ENCODE data around the gene ALS2CL. TPM values are rescaled to one million over a fixed set of nuclear protein-coding genes. Genes with fewer than 3 reads are reported as not detected.

The ALS2CL gene
- polyA plus RNA-seq, 2 of the 4 experiments (the other 2 are of a cell fraction): 2.3 to 4.0 TPM

DNA sequence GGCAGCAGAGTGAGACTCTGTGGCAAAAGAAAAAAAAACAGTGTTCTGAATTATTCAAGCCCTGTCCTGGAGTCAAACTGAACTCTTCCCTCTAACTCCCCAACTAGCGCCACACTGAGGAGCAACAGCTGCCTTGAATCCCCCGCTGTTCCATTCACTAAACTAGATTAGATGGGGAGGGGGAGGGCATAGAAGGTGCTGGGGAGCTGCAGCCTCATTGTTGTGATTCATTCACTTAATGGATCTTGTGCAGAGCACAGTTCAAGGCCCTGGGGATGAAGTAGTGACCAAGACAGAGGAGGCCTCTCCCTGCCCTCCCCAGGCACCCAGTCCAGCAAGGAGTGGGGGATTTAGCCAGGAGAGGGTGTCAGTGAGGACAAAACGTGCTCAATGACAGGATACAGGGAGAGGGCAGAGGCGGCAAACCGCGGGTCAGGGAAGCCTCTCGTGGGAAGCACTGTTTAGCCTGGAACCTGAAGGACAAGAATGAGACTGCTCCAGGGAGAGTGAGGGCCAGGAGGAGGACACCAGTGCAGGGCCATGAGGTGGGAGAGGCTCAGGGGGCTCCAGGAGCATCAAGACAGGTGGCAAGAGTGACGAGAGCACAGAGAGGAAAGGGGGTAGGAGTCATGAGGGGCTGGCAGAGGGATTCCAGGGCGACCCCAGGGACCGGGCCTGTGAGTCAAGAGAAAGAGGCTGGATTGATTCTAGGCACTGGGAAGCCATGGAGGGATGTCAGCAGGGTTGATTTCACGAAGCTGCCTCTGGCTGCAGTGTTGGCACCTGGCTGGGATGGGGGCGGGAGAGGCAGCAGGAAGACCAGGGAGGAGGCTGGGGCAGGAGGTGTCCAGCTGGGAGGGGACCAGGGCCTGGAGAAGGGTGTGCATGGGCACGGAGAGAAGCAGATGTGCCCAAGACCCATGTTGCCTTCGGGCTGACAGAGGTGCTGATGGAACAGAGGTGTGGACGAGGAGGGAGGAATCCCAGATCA is 31.4 kb downstream of the ALS2CL start:
- Histone ChIP-seq H3K9me3 (no peaks in the 10 kb centered on the region), H3K4me3 (no peak overlapping the region), H3K4me1 (no peaks in the 10 kb centered on the region), H3K4me2 (no peak overlapping the region), H3K27ac (no peak overlapping the region)
- WGBS (ENCODE audit: missing lambda C conversion rate): 51% methylated on average over 15 of the region's 15 CpGs
- FAIRE-seq (no peak), ATAC-seq (no peak), DNase-seq (ENCODE audit: low read depth in 1 of 2, low spot score in 1 of 2) (no peak)
- TF ChIP-seq ZNF302 (CRISPR knock-in tag; IDR thresholded peaks at IDR 0.05): no peak
- no peak for TF ChIP-seq KDM5A (IDR thresholded peaks at IDR 0.05)
- TF ChIP-seq, protein P1, sequence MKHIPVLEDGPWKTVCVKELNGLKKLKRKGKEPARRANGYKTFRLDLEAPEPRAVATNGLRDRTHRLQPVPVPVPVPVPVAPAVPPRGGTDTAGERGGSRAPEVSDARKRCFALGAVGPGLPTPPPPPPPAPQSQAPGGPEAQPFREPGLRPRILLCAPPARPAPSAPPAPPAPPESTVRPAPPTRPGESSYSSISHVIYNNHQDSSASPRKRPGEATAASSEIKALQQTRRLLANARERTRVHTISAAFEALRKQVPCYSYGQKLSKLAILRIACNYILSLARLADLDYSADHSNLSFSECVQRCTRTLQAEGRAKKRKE (CRISPR knock-in tag; IDR thresholded peaks at IDR 0.05; ENCODE audit: low read depth): no peak
- no peak for TF ChIP-seq ZSCAN20 (CRISPR knock-in tag; IDR thresholded peaks at IDR 0.05)
- TF ChIP-seq JUNB (IDR thresholded peaks at IDR 0.05): no peak
- no peak for TF ChIP-seq HEYL (CRISPR knock-in tag; IDR thresholded peaks at IDR 0.05)
- TF ChIP-seq SREBF2 (IDR thresholded peaks at IDR 0.05): no peak
- ChIA-PET CTCF (interaction anchor here (0.8 to 1.1 kb wide), 2 partner anchors 35 to 43 kb away, joined by 3 read pairs; no protein-coding TSS in a partner anchor), POLR2A (no interaction called here)

DNA sequence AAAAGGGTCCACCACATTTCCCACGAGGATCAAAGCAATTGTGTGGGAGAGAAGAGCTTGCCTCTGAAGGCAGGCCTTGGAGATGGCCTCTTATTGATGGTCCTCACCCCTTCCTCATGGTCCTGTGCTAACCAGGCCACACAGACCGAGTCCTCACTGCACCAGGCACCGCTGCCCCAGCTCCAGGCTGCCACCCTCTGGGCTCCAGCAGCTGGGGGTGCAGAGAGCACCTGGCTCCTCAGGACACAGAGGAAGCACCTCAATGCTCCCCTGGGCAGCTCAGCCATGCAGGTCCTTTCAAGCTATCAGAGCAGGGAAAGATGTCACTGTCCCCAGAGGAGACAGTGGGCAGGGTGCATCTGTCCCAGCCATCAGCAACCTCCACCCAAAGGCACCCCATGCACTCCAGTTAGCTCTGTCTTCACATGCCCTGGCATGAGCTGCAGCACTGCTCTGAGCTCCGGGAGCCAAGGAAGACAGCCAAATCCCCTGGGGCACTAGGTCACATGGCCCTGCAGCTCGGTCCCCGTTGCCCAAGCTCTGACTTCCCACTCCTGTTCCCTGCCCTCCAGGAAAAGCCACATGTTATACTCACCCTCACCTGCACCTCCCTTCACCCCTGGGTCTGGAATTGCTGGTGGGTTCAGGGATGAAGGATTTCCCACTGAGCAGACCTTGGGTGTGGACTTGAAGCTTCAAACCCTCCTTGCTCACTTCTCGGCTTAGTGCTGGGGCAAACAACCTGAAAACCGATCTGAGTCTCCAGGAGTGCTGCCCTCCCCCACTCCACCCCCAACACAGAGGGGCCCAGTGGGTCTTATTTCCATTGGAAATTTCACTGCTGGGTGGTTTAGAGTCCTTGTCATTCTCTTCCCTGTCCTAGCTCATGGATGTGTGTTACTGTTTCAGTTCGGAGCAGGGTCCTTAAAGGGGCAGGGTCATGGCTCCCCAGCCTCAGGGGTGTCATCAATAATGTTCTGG is 32.6 kb downstream of the ALS2CL start:
- Histone ChIP-seq H3K4me1 (no peaks in the 10 kb centered on the region), H3K27ac (no peak overlapping the region), H3K4me3 (no peak overlapping the region), H3K9me3 (no peaks in the 10 kb centered on the region), H3K4me2 (no peak overlapping the region)
- CTCF ChIA-PET: interaction anchor here (1.1 to 2.0 kb wide), 2 partner anchors 45 to 172 kb away, joined by 3 to 6 read pairs; no protein-coding TSS in a partner anchor
- no peak for TF ChIP-seq GATA3 (IDR thresholded peaks at IDR 0.05; ENCODE audit: borderline replicate concordance)
- no peak for TF ChIP-seq RCOR1 (IDR thresholded peaks at IDR 0.05; ENCODE audit: low read depth, low read length)
- no peak for TF ChIP-seq TP53 (CRISPR knock-in tag; IDR thresholded peaks at IDR 0.05)
- no peak for TF ChIP-seq SREBF2 (IDR thresholded peaks at IDR 0.05)
- no peak for TF ChIP-seq ZFP36 (IDR thresholded peaks at IDR 0.05; ENCODE audit: borderline replicate concordance, partially characterized antibody)
- TF ChIP-seq, protein P1 (CRISPR knock-in tag; IDR thresholded peaks at IDR 0.05; ENCODE audit: low read depth): no peak
- TF ChIP-seq MAFK (IDR thresholded peaks at IDR 0.05; ENCODE audit: partially characterized antibody): no peak
- TF ChIP-seq, protein P2, sequence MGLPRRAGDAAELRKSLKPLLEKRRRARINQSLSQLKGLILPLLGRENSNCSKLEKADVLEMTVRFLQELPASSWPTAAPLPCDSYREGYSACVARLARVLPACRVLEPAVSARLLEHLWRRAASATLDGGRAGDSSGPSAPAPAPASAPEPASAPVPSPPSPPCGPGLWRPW (IDR thresholded peaks at IDR 0.05): no peak
- no peak for DNase-seq (ENCODE audit: low read depth in 1 of 2, low spot score in 1 of 2)
- WGBS (ENCODE audit: missing lambda C conversion rate): 26% methylated on average over 7 of the region's 9 CpGs
- ATAC-seq: no peak
- FAIRE-seq: no peak
- POLR2A ChIA-PET: no interaction called here

- no peak for TF ChIP-seq PBX3 (IDR thresholded peaks at IDR 0.05)
- TF ChIP-seq ESRRA (IDR thresholded peaks at IDR 0.05; ENCODE audit: borderline replicate concordance, low read length): no peak
- no peak for TF ChIP-seq MAX (IDR thresholded peaks at IDR 0.05)
- TF ChIP-seq, protein P3, sequence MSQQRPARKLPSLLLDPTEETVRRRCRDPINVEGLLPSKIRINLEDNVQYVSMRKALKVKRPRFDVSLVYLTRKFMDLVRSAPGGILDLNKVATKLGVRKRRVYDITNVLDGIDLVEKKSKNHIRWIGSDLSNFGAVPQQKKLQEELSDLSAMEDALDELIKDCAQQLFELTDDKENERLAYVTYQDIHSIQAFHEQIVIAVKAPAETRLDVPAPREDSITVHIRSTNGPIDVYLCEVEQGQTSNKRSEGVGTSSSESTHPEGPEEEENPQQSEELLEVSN (IDR thresholded peaks at IDR 0.05; ENCODE audit: borderline replicate concordance, low read depth): no peak
- no peak for TF ChIP-seq RNF2 (IDR thresholded peaks at IDR 0.05; ENCODE audit: borderline replicate concordance, low read depth)
- 81% methylated on average over 5 of the region's 6 CpGs for WGBS (ENCODE audit: missing lambda C conversion rate)
- POLR2A ChIA-PET: no interaction called here
- DNase-seq (ENCODE audit: low read depth in 1 of 2, low spot score in 1 of 2) (no peak), ATAC-seq (no peak), FAIRE-seq (no peak)
- Histone ChIP-seq H3K27ac (no peak overlapping the region), H3K9me3 (no peaks in the 10 kb centered on the region), H3K4me2 (no peak overlapping the region), H3K4me3 (no peak overlapping the region), H3K4me1 (no peaks in the 10 kb centered on the region)
- CTCF ChIA-PET: interaction anchor here (0.6 to 2.0 kb wide), 2 partner anchors 172 to 472 kb away, joined by 4 to 6 read pairs; no protein-coding TSS in a partner anchor
These were observed 33.5 kb downstream of the ALS2CL start for GRCh38 chr3:46660003-46660402.
